CD4-positive, alpha-beta T cell treated with Interleukin-2 at 100 ng/mL for 4 hours (primary cell): ENCODE data around the gene SLC9C1.

Experiments
- DNase-seq: peaks from one replicate; pipeline ENCODE4 v3.0.0-alpha.2; 2020; ENCODE audit warnings: low spot score

The SLC9C1 gene

DNA sequence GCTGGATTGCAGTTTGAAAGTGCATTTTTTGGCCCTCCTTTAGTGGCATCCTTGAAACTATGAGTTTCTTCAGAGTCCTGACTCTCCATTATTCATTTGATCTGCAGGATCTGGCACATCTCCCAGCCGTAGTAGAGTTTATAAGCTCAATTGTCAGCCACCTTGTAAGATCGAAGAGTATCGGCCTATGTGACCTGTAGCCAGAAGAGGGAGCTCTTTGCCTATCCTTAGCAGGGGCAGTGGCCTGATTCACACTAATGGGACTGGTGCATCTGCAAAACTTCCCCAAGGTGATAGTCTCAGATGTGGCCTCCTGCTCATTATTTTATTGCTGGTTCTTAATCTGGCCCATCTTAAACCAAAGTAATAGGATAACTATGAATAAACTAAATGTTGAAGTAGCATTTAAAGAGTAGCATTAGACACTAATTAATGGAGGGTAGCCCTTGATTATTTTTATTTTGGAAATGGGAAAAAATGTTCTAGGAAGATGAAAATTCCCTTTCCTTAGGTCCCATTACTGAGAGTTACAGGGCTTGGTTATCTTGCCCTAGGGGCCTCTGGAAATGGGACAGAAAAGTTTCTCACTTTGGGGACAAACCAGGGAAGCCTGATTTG is 182.1 kb downstream of the SLC9C1 start:
- peak; percentile 85 for DNase-seq

DNA sequence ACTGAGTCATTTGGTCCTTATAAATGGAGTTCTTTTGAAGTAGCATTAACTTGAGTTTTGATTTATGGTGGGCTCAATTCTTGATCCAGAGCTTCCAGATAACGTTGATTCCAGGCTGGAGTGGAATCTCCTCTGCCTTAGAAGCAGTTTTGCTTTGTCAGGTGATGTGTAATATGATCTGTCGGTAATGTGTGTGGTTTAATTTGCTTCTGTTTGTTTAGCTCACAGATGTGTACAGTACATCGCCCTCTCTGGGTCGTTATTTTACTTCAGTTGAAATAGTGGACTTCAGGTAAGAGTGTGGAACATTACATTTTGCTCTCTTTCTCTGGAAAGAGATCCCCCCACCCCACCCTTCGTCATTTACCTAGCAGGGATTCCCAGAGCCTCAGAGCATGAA is 184.7 kb downstream of the SLC9C1 start:
- DNase-seq, result no peak

DNA sequence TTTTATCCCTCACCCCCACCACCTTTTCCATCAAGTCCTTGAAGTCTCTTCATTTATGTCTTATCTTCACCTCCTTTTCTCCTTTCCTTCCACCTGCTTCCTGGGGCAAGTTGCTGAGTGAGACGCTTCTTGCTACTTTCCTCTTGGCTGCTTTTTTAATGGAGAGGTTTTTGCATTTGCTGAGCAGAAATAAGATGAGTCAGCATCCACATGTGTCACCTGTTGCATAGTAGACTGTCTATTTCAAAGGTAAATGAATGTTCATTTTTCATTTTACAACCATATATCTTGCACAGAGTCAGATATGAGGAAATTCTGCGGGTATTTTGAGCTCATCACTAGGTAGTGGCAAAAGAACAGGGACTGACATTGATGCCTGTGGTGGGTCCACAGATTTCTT is 189.2 kb downstream of the SLC9C1 start:
- DNase-seq, result no peak

DNA sequence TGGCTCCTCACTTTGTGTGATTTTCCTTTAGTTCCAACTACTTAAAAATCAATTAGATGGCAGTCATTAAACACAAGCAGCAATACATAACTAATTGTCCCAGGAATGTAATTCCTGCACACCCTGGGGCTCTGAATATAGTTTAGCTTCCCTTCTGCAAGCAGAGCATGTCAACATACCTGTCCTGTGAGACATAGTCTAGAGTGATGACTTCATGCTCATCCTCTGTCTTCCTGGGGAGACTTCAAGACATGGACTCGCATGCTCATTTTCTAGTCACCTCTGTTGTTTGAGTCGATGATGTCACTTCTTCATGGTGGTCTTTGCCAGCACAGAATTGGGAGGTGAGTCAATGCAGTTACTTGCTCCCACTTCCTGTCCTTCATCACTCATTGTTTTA is 192.1 kb downstream of the SLC9C1 start:
- DNase-seq, result no peak

DNA sequence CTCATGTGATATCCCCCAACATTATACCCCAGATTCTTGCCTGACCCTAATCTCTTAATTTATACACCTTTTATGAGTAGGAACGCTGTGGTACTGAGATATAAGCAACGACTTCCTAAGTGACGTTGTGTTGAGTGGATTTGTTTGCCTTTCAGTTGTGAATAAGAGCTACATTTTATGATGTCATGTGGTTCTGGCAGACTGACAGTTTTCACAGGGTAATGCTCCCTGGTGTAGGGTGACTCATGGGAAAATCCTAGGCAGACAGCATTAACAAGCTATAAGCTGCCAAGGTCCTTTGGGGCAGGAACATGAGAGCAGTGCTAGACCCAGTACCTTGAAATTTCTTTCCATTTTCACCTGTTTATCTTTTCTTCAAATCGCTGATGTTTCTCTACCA is 196.6 kb downstream of the SLC9C1 start:
- DNase-seq, result peak; percentile 19

DNA sequence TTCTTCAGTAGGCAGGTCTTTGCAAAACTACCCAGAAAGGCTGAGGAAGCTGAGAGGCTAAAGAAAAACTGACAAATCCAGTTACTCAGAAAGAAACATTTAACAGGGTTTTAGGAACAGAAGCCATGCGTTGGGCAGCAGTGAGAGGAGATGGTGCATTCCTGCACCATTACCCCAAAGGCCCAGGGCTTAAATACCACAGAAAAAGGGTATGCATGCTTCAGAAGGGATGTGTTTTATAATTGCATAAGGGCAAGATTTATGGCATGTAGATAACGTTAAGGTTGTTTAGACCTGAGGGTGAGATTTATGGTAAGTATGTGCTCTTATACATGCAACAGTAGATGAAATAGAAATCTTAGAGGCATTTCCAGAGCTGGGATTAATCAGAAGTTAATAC is 197.8 kb downstream of the SLC9C1 start:
- no peak for DNase-seq

DNA sequence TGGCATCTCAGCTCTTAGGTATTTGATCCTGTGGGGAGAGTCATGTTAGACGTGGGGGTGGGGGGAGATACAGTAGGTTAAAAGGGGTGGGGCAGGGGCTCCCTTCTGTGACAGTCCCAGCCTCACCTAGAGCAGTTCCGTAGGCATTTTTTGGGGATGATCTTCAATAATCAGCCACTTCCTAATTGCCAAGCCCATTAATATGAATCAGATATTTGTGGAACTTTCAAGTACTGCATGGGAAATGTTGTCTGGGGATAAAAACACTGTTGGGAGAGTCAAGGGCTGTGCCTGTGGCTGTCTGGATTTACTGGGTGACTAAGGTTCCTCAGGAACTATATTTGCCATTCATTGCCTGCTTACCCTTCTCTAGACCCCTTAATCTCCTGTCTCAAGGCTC is 198.3 kb downstream of the SLC9C1 start:
- DNase-seq, result no peak

DNA sequence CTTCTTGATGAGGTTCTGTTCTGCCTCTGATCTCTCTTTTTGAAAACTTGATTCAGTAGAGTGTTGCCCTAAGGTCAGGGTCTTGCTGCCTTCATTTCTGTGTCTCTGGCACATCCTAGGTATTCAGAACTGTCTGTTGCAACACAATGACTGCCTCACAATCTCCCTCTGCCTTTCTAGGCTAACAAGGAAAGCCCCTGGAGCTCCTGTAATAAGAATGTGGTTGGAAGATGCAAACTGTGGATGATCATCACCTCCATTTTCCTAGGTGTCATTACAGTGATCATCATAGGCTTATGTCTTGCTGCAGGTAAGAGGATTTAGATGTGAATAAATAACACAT is 200.9 kb downstream of the SLC9C1 start:
- no peak for DNase-seq

DNA sequence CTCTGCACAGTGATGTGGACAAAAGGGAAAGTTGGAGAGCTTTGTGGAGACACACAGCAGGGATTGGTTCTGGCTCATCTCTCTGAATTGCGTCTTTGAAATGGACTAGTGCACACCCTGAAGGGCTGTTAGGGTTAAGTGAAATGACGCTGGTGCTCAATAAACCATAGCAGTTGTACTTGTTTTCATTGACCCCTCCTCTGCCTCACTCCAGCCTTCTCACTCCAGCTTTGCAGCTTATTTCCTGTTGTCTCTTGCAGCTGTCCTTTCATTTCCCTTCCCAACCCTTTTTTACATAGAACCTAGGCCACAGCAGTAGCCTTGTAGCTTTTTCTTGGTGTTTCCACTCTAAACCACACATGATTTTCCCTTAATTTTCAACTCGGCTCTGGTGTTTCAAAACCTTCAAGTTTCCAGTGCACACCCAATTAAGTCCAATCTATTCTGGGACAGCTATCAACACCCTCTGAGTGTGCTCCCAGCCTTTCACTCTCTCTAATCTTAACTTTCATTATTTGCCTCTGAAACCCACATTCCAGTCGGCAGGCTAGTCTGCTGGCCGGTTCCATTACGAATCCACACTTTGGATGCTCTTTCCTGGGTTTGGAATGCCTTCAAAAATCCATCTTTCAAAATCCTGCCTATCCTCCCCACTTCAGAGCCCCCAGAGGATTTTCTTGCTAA is 201.4 kb downstream of the SLC9C1 start:
- DNase-seq, result no peak

DNA sequence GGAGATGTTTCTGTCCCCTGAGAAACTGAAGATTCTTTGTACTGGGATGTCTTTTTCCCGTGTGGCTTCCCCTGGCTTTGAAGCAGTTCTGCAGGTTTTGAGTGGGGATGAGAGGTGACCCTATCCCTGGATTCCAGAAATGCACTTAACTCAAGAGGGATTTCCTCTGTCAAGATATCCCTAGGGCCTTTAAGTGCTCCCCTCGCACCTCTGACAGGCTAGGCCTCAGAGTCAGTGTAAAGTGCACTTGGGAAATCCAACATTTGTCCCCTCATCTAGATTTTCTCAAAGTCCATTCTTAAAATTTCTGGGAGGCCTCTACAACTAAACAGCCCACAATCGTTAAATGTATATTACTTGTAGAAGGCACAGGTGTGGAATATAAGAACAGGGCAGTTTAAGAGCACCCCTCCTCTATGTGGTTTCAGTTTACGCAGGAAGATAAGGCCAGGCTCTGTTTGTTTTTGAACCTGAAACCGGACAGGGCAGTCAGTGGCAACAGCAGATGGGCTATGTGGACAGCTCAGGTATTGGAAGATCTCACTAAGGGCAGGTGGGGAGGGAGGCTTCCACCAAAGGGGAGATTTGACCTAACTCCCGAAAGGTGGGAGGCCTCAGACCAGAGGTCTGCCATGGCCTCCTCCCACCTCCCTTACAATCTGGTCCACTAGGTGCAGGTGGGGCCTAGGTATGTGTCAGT is 203.0 kb downstream of the SLC9C1 start:
- DNase-seq, result no peak
